B cell (primary cell): Measurements from ENCODE around the gene DRC1. TPM values are rescaled to one million over a fixed set of nuclear protein-coding genes. Genes with fewer than 3 reads are reported as not detected.

Source experiments
- ATAC-seq: fragments of 200-7000 bp; cut with Tn5 transposase; one replicate; pipeline ENCODE4 v1.10.0; 2021; ENCODE audit warnings: low read depth, mild to moderate bottlenecking, moderate number of reproducible peaks, moderate library complexity
- CTCF ChIA-PET: fragments of 350-600 bp; sonication (Branson Sonifier 250); formaldehyde crosslinking; loops from one replicate; lab custom pipeline; 2021; ENCODE audit warnings: antibody characterized with exemption, inconsistent platforms; lab: Charles Lee
- POLR2A ChIA-PET: fragments of 350-600 bp; sonication (Branson Sonifier 250); formaldehyde crosslinking; loops from one replicate; lab custom pipeline; 2021; ENCODE audit warnings: antibody characterized with exemption; lab: Charles Lee
- DNase-seq: peaks from one replicate; pipeline ENCODE4 v3.0.0; 2013
- H2AFZ ChIP-seq: 2 replicates; pipeline ENCODE4 v1.6.1; 2012; ENCODE audit warnings: mild to moderate bottlenecking, low read depth, low read length; ENCODE audit not compliant: insufficient read depth, poor library complexity, severe bottlenecking
- H3K27ac ChIP-seq, 2 donors: 1 replicate in 1 of 2; 2 replicates in 1 of 2; pipeline ENCODE4 v1.5.1; 2012 to 2013; ENCODE audit warnings: low read length in 2 of 2, mild to moderate bottlenecking in 2 of 2, moderate library complexity in 1 of 2
- H3K27me3 ChIP-seq, 4 experiments: fragments of 200-600 bp in 1 of 4; sonication (generic) in 1 of 4; replicated peaks in 1 of 4; 1 replicate in 2 of 4; 2 replicates in 2 of 4; pipeline versions ENCODE4 v1.6.1 to v1.7.0; 2013 to 2016; ENCODE audit warnings: low read length in 3 of 4, mild to moderate bottlenecking in 2 of 4, mixed read lengths in 1 of 4, moderate library complexity in 1 of 4; ENCODE audit not compliant: insufficient read depth in 4 of 4, control insufficient read depth in 3 of 4; ENCODE audit errors: control extremely low read depth in 1 of 4
- H3K36me3 ChIP-seq, 2 experiments: replicated peaks in 1 of 2; 1 replicate in 1 of 2; 2 replicates in 1 of 2; pipeline versions ENCODE4 v1.6.1 to v1.7.1; 2013; ENCODE audit warnings: low read length in 1 of 2; ENCODE audit not compliant: insufficient read depth in 2 of 2, control insufficient read depth in 1 of 2; ENCODE audit errors: control extremely low read depth in 1 of 2, extremely low read depth in 1 of 2
- H3K4me1 ChIP-seq, 2 donors: fragments of 200-600 bp in 1 of 2; sonication (generic) in 1 of 2; 1 replicate in 1 of 2; 2 replicates in 1 of 2; pipeline versions ENCODE4 v1.5.1 to v1.6.1; 2013 to 2017; ENCODE audit warnings: low read length in 2 of 2; ENCODE audit not compliant: control insufficient read depth in 2 of 2, insufficient read depth in 2 of 2
- H3K4me2 ChIP-seq: replicated peaks from 2 replicates; pipeline ENCODE3; 2012; ENCODE audit warnings: mild to moderate bottlenecking, low read depth, low read length; ENCODE audit not compliant: poor library complexity, severe bottlenecking
- H3K4me3 ChIP-seq, 5 experiments: fragments of 200-600 bp in 1 of 5; sonication (generic) in 1 of 5; 1 replicate in 3 of 5; 2 replicates in 2 of 5; pipeline versions ENCODE4 v1.5.1 to v1.7.0; 2011 to 2016; ENCODE audit warnings: low read length in 4 of 5, mild to moderate bottlenecking in 4 of 5, low read depth in 2 of 5, control low read depth in 1 of 5, moderate library complexity in 1 of 5; ENCODE audit not compliant: insufficient read depth in 1 of 5; ENCODE audit errors: control extremely low read depth in 1 of 5, extremely low read depth in 1 of 5
- H3K79me2 ChIP-seq: fragments of 200-600 bp; sonication (generic); one replicate; pipeline ENCODE4 v1.6.0; 2016; ENCODE audit warnings: low read length; ENCODE audit not compliant: control insufficient read depth, insufficient read depth
- H3K9ac ChIP-seq: fragments of 200-600 bp; sonication (generic); 2 replicates; pipeline ENCODE4 v1.6.1; 2017; ENCODE audit warnings: mild to moderate bottlenecking, low read length, moderate library complexity
- H3K9me3 ChIP-seq, 3 donors: one replicate each; pipeline versions ENCODE4 v1.6.1 to v1.7.1; 2013; ENCODE audit warnings: low read length in 2 of 3; ENCODE audit not compliant: control insufficient read depth in 2 of 3, insufficient read depth in 1 of 3; ENCODE audit errors: control extremely low read depth in 1 of 3
- H4K20me1 ChIP-seq: 2 replicates; pipeline ENCODE4 v1.6.0; 2012; ENCODE audit warnings: mild to moderate bottlenecking, low read length; ENCODE audit not compliant: insufficient read depth, control insufficient read depth, poor library complexity, severe bottlenecking
- H3K27ac Mint-ChIP-seq: one replicate; pipeline ENCODE4 v1.8.0; 2021; ENCODE audit warnings: mixed read lengths
- H3K27me3 Mint-ChIP-seq: one replicate; pipeline ENCODE4 v1.8.0; 2021; ENCODE audit warnings: mixed read lengths
- H3K4me1 Mint-ChIP-seq: one replicate; pipeline ENCODE4 v1.8.0; 2021; ENCODE audit warnings: mixed read lengths
- H3K4me3 Mint-ChIP-seq: one replicate; pipeline ENCODE4 v1.8.0; 2021; ENCODE audit warnings: mixed read lengths
- H3K9me3 Mint-ChIP-seq: one replicate; pipeline ENCODE4 v1.8.0; 2022; ENCODE audit warnings: mixed read lengths; ENCODE audit not compliant: insufficient read depth
- CTCF ChIP-seq: fragments of 200-600 bp; IDR thresholded peaks from one replicate; pipeline ENCODE4 v1.8.0; 2022; ENCODE audit warnings: antibody characterized with exemption, mild to moderate bottlenecking
- EZH2 ChIP-seq: IDR thresholded peaks from 2 replicates; pipeline ENCODE4 v1.6.1; 2012; ENCODE audit warnings: borderline replicate concordance, low read depth, mild to moderate bottlenecking, moderate library complexity, low read length; ENCODE audit not compliant: insufficient read depth, poor library complexity, severe bottlenecking
- WGBS: methylation state at CpG from one replicate; pipeline ENCODE4 v1.1.5; 2013; ENCODE audit warnings: missing lambda C conversion rate; ENCODE audit not compliant: insufficient coverage; 5-methylcytosine and 5-hydroxymethylcytosine counted together
- intact Hi-C: fragments of 100-400 bp; cut with micrococcal nuclease; formaldehyde crosslinking; loops from one replicate; pipeline ENCODE4 v1.10.0; 2022
- polyA plus RNA-seq: library from polyadenylated mRNA; depleted of rRNA; stranded (reverse); fragments of >200 nt; gene quantifications from 2 replicates; pipeline ENCODE4 v1.2.3, GENCODE V29; 2012
- total RNA-seq, 2 donors: library from RNA; stranded (reverse); fragments of 120-200 nt in 1 of 2; gene quantifications; 1 replicate in 1 of 2; 2 replicates in 1 of 2; pipeline versions ENCODE4 v1.2.3 to v1.2.4, GENCODE V29; 2013 to 2022

DRC1 gene
- total and polyA plus RNA-seq, 2 donors (not counting 1 experiment from before 2014, with no cell fraction given) = not detected

GRCh38 chr2:26399771-26400376 is 1.8 kb upstream of the DRC1 start:
- DNase-seq = no peak
- no peaks in the 10 kb centered on the region for H3K27me3 Mint-ChIP-seq
- Histone ChIP-seq H3K27ac (no peak overlapping the region), H3K9me3 (no peaks in the 10 kb centered on the region), H4K20me1 (no peaks in the 10 kb centered on the region), H3K4me1 (no peaks in the 10 kb centered on the region), H3K9ac (no peak overlapping the region), H2AFZ (no peak overlapping the region), H3K4me3 (no peak overlapping the region), H3K79me2 (no peaks in the 10 kb centered on the region), H3K4me2 (no peak overlapping the region), H3K27me3 (peaks cover 0 to 15% (median 3%) of the 10 kb centered on the region in 4 experiments), H3K36me3 (no peaks in the 10 kb centered on the region)
- 75% methylated on average over 2 of the region's 4 CpGs for WGBS
- intact Hi-C loops = no loop called here
- POLR2A ChIA-PET = no interaction called here
- no peaks in the 10 kb centered on the region for H3K9me3 Mint-ChIP-seq
- TF ChIP-seq EZH2 (no peak), CTCF (no peak)
- CTCF ChIA-PET = no interaction called here
- ATAC-seq = no peak
- H3K4me3 Mint-ChIP-seq = no peak overlapping the region
- H3K4me1 Mint-ChIP-seq = no peaks in the 10 kb centered on the region
- H3K27ac Mint-ChIP-seq = no peak overlapping the region

GRCh38 chr2:26400723-26401122 is 997 bp upstream of the DRC1 start:
- H3K27ac Mint-ChIP-seq = no peak overlapping the region
- Histone ChIP-seq H3K4me2 (no peak overlapping the region), H3K27me3 (peaks cover 0 to 15% (median 3%) of the 10 kb centered on the region in 4 experiments), H3K27ac (no peak overlapping the region), H3K79me2 (no peaks in the 10 kb centered on the region), H3K4me1 (no peaks in the 10 kb centered on the region), H3K9ac (no peak overlapping the region), H3K9me3 (no peaks in the 10 kb centered on the region), H3K36me3 (no peaks in the 10 kb centered on the region), H2AFZ (no peak overlapping the region), H3K4me3 (no peak overlapping the region), H4K20me1 (no peaks in the 10 kb centered on the region)
- no peak for TF ChIP-seq CTCF
- no peak for TF ChIP-seq EZH2
- ChIA-PET POLR2A (no interaction called here), CTCF (no interaction called here)
- no peaks in the 10 kb centered on the region for H3K4me1 Mint-ChIP-seq
- no peaks in the 10 kb centered on the region for H3K9me3 Mint-ChIP-seq
- 81% methylated on average over 4 of the region's 5 CpGs for WGBS
- no peak for ATAC-seq
- DNase-seq = no peak
- H3K4me3 Mint-ChIP-seq = no peak overlapping the region
- no peaks in the 10 kb centered on the region for H3K27me3 Mint-ChIP-seq
- intact Hi-C loops = no loop called here
